ENCODE measurements around the gene TMEM144. TPM values are rescaled to one million over a fixed set of nuclear protein-coding genes. Genes with fewer than 3 reads are reported as not detected.

The TMEM144 gene
- total RNA-seq, 1 donor from 2014 or later, result 4.2 TPM

- FAIRE-seq (no peak), DNase-seq (ENCODE audit: low read depth) (no peak)
- no peak for TF ChIP-seq CTCF (IDR thresholded peaks at IDR 0.05; ENCODE audit: insufficient read depth, low read length, severe bottlenecking)
- Histone ChIP-seq H3K27me3 (ENCODE audit: control insufficient read depth, insufficient read depth, low read length) (no peaks in the 10 kb centered on the region), H3K36me3 (ENCODE audit: control insufficient read depth, insufficient read depth, low read length) (no peaks in the 10 kb centered on the region), H3K4me3 (ENCODE audit: low read depth, low read length) (no peak overlapping the region)
Observed at GRCh38 chr4:158182736-158183135, 27.6 kb upstream of the TMEM144 start.

- Histone ChIP-seq H3K4me3 (ENCODE audit: low read depth, low read length) (no peak overlapping the region), H3K27me3 (ENCODE audit: control insufficient read depth, insufficient read depth, low read length) (no peaks in the 10 kb centered on the region), H3K36me3 (ENCODE audit: control insufficient read depth, insufficient read depth, low read length) (no peaks in the 10 kb centered on the region)
- DNase-seq (ENCODE audit: low read depth), result no peak
- no peak for FAIRE-seq
- no peak for TF ChIP-seq CTCF (IDR thresholded peaks at IDR 0.05; ENCODE audit: insufficient read depth, low read length, severe bottlenecking)
Observed at GRCh38 chr4:158186815-158187214, 23.5 kb upstream of the TMEM144 start.

GRCh38 chr4:158189422-158189821 is 20.9 kb upstream of the TMEM144 start:
- FAIRE-seq (no peak), DNase-seq (ENCODE audit: low read depth) (no peak)
- Histone ChIP-seq H3K36me3 (ENCODE audit: control insufficient read depth, insufficient read depth, low read length) (no peaks in the 10 kb centered on the region), H3K27me3 (ENCODE audit: control insufficient read depth, insufficient read depth, low read length) (no peaks in the 10 kb centered on the region), H3K4me3 (ENCODE audit: low read depth, low read length) (no peak overlapping the region)
- TF ChIP-seq CTCF (IDR thresholded peaks at IDR 0.05; ENCODE audit: insufficient read depth, low read length, severe bottlenecking), result no peak

GRCh38 chr4:158190718-158191117 is 19.6 kb upstream of the TMEM144 start:
- H3K27me3 ChIP-seq (ENCODE audit: control insufficient read depth, insufficient read depth, low read length), result no peaks in the 10 kb centered on the region
- no peak for TF ChIP-seq CTCF (IDR thresholded peaks at IDR 0.05; ENCODE audit: insufficient read depth, low read length, severe bottlenecking)
- DNase-seq (ENCODE audit: low read depth) (no peak), FAIRE-seq (no peak)
- no peaks in the 10 kb centered on the region for H3K36me3 ChIP-seq (ENCODE audit: control insufficient read depth, insufficient read depth, low read length)
- H3K4me3 ChIP-seq (ENCODE audit: low read depth, low read length), result no peak overlapping the region

- H3K27me3 ChIP-seq (ENCODE audit: control insufficient read depth, insufficient read depth, low read length), result no peaks in the 10 kb centered on the region
- no peak for TF ChIP-seq CTCF (IDR thresholded peaks at IDR 0.05; ENCODE audit: insufficient read depth, low read length, severe bottlenecking)
- H3K36me3 ChIP-seq (ENCODE audit: control insufficient read depth, insufficient read depth, low read length), result no peaks in the 10 kb centered on the region
- H3K4me3 ChIP-seq (ENCODE audit: low read depth, low read length), result no peak overlapping the region
- FAIRE-seq, result no peak
- no peak for DNase-seq (ENCODE audit: low read depth)
Observed at GRCh38 chr4:158192439-158193158, 17.7 kb upstream of the TMEM144 start.
